ENCODE measurements around the gene KRTAP19-2. TPM values are rescaled to one million over a fixed set of nuclear protein-coding genes. Genes with fewer than 3 reads are reported as not detected.

Gene KRTAP19-2, protein sequence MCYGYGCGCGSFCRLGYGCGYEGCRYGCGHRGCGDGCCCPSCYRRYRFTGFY
- not detected in 3 replicates for polyA plus RNA-seq
- polyA plus RNA-seq (2011; ENCODE audit: low read depth): not detected
- polyA plus RNA-seq (2011; cell fraction: cytosol; rRNA removed): not detected in 2 replicates
- polyA plus RNA-seq (2011; cell fraction: nucleus; rRNA removed): not detected in 2 replicates
- not detected in 2 replicates for polyA plus RNA-seq (2012; ENCODE audit: low replicate concordance)
- polyA minus RNA-seq: not detected in 3 replicates
- polyA minus RNA-seq (2011; cell fraction: cytosol; rRNA and poly(A)+ RNA removed): not detected
- not detected in 2 replicates for polyA minus RNA-seq (2011; cell fraction: nucleus; rRNA and poly(A)+ RNA removed)

GRCh38 chr21:30487336-30487735 is at the start of gene KRTAP19-2:
Gene KRTAP19-2, minus strand, starts transcription at chr21:30487436. Its CDS starts 88 bp downstream, at chr21:30487348.
- DNase-seq (ENCODE audit: low read depth, low spot score): no peak
- H4K20me1 ChIP-seq (ENCODE audit: control insufficient read depth, extremely low read depth, insufficient read depth, low read length): no peaks in the 10 kb centered on the region
- no peaks in the 10 kb centered on the region for H3K79me2 ChIP-seq (ENCODE audit: control insufficient read depth, insufficient read depth, low read length)
- H3K9ac ChIP-seq (ENCODE audit: control insufficient read depth, extremely low read depth, insufficient read depth, low read length): no peak within 1 kb of the TSS
- H3K36me3 ChIP-seq (ENCODE audit: control insufficient read depth in 2 of 2, extremely low read depth in 1 of 2, insufficient read depth in 2 of 2, low read length in 2 of 2): no peaks in the 10 kb centered on the region
- dilution Hi-C loops (cut with MboI; ENCODE audit: extremely low pct_ligation_motif_present, low sequenced_read_pairs): no loop called here
- H3K27me3 ChIP-seq (ENCODE audit: control insufficient read depth, extremely low read depth, insufficient read depth, low read length): no peaks in the 10 kb centered on the region
- H3K4me1 ChIP-seq (ENCODE audit: control insufficient read depth, extremely low read depth, insufficient read depth, low read length): no peaks in the 10 kb centered on the region
- no peak within 1 kb of the TSS for H3K4me2 ChIP-seq (ENCODE audit: control insufficient read depth, extremely low read depth, insufficient read depth, low read depth, low read length)
- FAIRE-seq: no peak
- no peak within 1 kb of the TSS for H3K4me3 ChIP-seq (ENCODE audit: control insufficient read depth in 2 of 3, extremely low read depth in 1 of 3, insufficient read depth in 2 of 3, low read depth in 1 of 3, low read length in 3 of 3)
- peaks cover 2% of the 10 kb centered on the region for H3K9me3 ChIP-seq (ENCODE audit: control insufficient read depth, low read depth, low read length)
- TF ChIP-seq, protein P1, sequence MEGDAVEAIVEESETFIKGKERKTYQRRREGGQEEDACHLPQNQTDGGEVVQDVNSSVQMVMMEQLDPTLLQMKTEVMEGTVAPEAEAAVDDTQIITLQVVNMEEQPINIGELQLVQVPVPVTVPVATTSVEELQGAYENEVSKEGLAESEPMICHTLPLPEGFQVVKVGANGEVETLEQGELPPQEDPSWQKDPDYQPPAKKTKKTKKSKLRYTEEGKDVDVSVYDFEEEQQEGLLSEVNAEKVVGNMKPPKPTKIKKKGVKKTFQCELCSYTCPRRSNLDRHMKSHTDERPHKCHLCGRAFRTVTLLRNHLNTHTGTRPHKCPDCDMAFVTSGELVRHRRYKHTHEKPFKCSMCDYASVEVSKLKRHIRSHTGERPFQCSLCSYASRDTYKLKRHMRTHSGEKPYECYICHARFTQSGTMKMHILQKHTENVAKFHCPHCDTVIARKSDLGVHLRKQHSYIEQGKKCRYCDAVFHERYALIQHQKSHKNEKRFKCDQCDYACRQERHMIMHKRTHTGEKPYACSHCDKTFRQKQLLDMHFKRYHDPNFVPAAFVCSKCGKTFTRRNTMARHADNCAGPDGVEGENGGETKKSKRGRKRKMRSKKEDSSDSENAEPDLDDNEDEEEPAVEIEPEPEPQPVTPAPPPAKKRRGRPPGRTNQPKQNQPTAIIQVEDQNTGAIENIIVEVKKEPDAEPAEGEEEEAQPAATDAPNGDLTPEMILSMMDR (optimal IDR thresholded peaks at IDR 0.05 in 1 of 3, IDR thresholded peaks at IDR 0.05 in 1 of 3, conservative IDR thresholded peaks at IDR 0.05 in 1 of 3; ENCODE audit: extremely low read depth in 1 of 3, insufficient read depth in 2 of 3, low read length in 3 of 3): no peak
- H2AFZ ChIP-seq (ENCODE audit: control insufficient read depth, low read length): no peak within 1 kb of the TSS
- H3K9me1 ChIP-seq (ENCODE audit: control insufficient read depth, extremely low read depth, insufficient read depth, low read length): no peaks in the 10 kb centered on the region
- no peak within 1 kb of the TSS for H3K27ac ChIP-seq (ENCODE audit: control insufficient read depth, insufficient read depth, low read length)

DNA sequence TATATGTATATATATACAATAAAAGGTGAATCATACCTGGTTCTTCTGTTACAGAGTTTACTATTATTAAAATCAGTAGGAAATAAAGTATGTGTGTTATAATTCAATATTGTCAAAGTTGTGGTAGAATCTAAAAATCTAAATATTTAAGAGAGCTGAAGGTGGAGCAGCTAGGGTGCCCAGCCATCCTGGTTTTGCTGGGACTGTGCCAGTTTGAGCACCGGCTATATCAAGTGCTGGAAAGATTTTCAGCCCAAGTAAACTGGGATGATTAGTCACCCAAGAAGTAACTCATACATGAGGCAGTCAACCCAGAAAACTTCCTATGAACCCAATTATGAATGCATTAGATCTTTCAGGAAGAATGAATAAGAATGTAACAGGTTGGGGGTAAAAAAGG is 31.6 kb upstream of the KRTAP19-2 start:
- H3K4me1 ChIP-seq (ENCODE audit: control insufficient read depth, extremely low read depth, insufficient read depth, low read length): no peaks in the 10 kb centered on the region
- DNase-seq (ENCODE audit: low read depth, low spot score) (no peak), FAIRE-seq (no peak)
- no peaks in the 10 kb centered on the region for H3K9me3 ChIP-seq (ENCODE audit: control insufficient read depth, low read depth, low read length)
- no peaks in the 10 kb centered on the region for H3K79me2 ChIP-seq (ENCODE audit: control insufficient read depth, insufficient read depth, low read length)
- no peak overlapping the region for H3K4me3 ChIP-seq (ENCODE audit: control insufficient read depth in 2 of 3, extremely low read depth in 1 of 3, insufficient read depth in 2 of 3, low read depth in 1 of 3, low read length in 3 of 3)
- no peak overlapping the region for H2AFZ ChIP-seq (ENCODE audit: control insufficient read depth, low read length)
- no peaks in the 10 kb centered on the region for H3K27me3 ChIP-seq (ENCODE audit: control insufficient read depth, extremely low read depth, insufficient read depth, low read length)
- dilution Hi-C loops (cut with MboI; ENCODE audit: extremely low pct_ligation_motif_present, low sequenced_read_pairs): no loop called here
- no peaks in the 10 kb centered on the region for H3K9me1 ChIP-seq (ENCODE audit: control insufficient read depth, extremely low read depth, insufficient read depth, low read length)
- no peaks in the 10 kb centered on the region for H4K20me1 ChIP-seq (ENCODE audit: control insufficient read depth, extremely low read depth, insufficient read depth, low read length)
- H3K27ac ChIP-seq (ENCODE audit: control insufficient read depth, insufficient read depth, low read length): no peak overlapping the region
- H3K36me3 ChIP-seq (ENCODE audit: control insufficient read depth in 2 of 2, extremely low read depth in 1 of 2, insufficient read depth in 2 of 2, low read length in 2 of 2): no peaks in the 10 kb centered on the region
- no peak for TF ChIP-seq EZH2 (IDR thresholded peaks at IDR 0.05; ENCODE audit: low read length)
- TF ChIP-seq, protein P1 (optimal IDR thresholded peaks at IDR 0.05 in 1 of 3, IDR thresholded peaks at IDR 0.05 in 1 of 3, conservative IDR thresholded peaks at IDR 0.05 in 1 of 3; ENCODE audit: extremely low read depth in 1 of 3, insufficient read depth in 2 of 3, low read length in 3 of 3): no peak
- H3K9ac ChIP-seq (ENCODE audit: control insufficient read depth, extremely low read depth, insufficient read depth, low read length): no peak overlapping the region
- no peak overlapping the region for H3K4me2 ChIP-seq (ENCODE audit: control insufficient read depth, extremely low read depth, insufficient read depth, low read depth, low read length)

All from keratinocyte (primary cell).